AG04449 (cell line): ENCODE data around the gene GFM1.

Experiments
- CTCF ChIA-PET: fragments of 350-600 bp; formaldehyde crosslinking; extraction: SDS; loops from one replicate; lab custom pipeline; 2021; ENCODE audit warnings: antibody characterized with exemption; lab: Yijun Ruan, JAX
- POLR2A ChIA-PET: fragments of 400-600, 350-600 bp; formaldehyde crosslinking; extraction: SDS; loops from one replicate; lab custom pipeline; 2020; ENCODE audit warnings: antibody characterized with exemption, inconsistent platforms; lab: Yijun Ruan, JAX
- DNase-seq: peaks from one replicate; pipeline ENCODE4 v3.0.0-alpha.2; 2010; ENCODE audit warnings: low read depth, low spot score
- H3K4me3 ChIP-seq: 2 replicates; pipeline ENCODE4 v1.5.1; 2011; ENCODE audit warnings: low read depth, mild to moderate bottlenecking, control low read depth, low read length
- CTCF ChIP-seq: IDR thresholded peaks from one replicate; pipeline ENCODE4 v1.5.1; 2011; ENCODE audit warnings: mild to moderate bottlenecking, moderate library complexity, low read length, control low read depth, inconsistent platforms; ENCODE audit not compliant: insufficient read depth; ENCODE audit errors: missing control alignments

The GFM1 gene

GRCh38 chr3:158735296-158736033 is 91.1 kb downstream of the GFM1 start:
- ChIA-PET CTCF (interaction anchor here (0.7 to 8.7 kb wide), 5 partner anchors 8 to 75 kb away, joined by 3 to 93 read pairs (median 3); no protein-coding TSS in a partner anchor), POLR2A (no interaction called here)
- no peak for TF ChIP-seq CTCF

GRCh38 chr3:158737410-158737809 is 93.1 kb downstream of the GFM1 start:
- no peak for TF ChIP-seq CTCF
- DNase-seq = no peak
- ChIA-PET CTCF (interaction anchor here (2.7 to 8.7 kb wide), 2 partner anchors 10 to 52 kb away, joined by 13 to 93 read pairs; no protein-coding TSS in a partner anchor), POLR2A (no interaction called here)
- H3K4me3 ChIP-seq = no peak overlapping the region

More at GRCh38 chr3:158735296-158736033, 91.1 kb downstream of the GFM1 start:
- no peak overlapping the region for H3K4me3 ChIP-seq
- DNase-seq = no peak

- CTCF ChIA-PET = interaction anchor here (2.7 to 8.7 kb wide), 2 partner anchors 11 to 51 kb away, joined by 13 to 93 read pairs; no protein-coding TSS in a partner anchor
- H3K4me3 ChIP-seq = no peak overlapping the region
- TF ChIP-seq CTCF = no peak
- DNase-seq = no peak
- POLR2A ChIA-PET = no interaction called here
Observed at GRCh38 chr3:158737976-158738615, 93.8 kb downstream of the GFM1 start.

GRCh38 chr3:158738653-158739052 is 94.3 kb downstream of the GFM1 start:
- ChIA-PET CTCF (interaction anchor here (8.7 kb wide), 1 partner anchor 11 kb away, joined by 93 read pairs; no protein-coding TSS in a partner anchor), POLR2A (no interaction called here)
- TF ChIP-seq CTCF = no peak
- H3K4me3 ChIP-seq = no peak overlapping the region
- no peak for DNase-seq

- ChIA-PET POLR2A (no interaction called here), CTCF (interaction anchor here (8.7 kb wide), 1 partner anchor 11 kb away, joined by 93 read pairs; no protein-coding TSS in a partner anchor)
- no peak for TF ChIP-seq CTCF
- H3K4me3 ChIP-seq = no peak overlapping the region
- no peak for DNase-seq
Observed at GRCh38 chr3:158739078-158739477, 94.8 kb downstream of the GFM1 start.

- ChIA-PET POLR2A (no interaction called here), CTCF (interaction anchor here (8.7 kb wide), 1 partner anchor 12 kb away, joined by 93 read pairs; no protein-coding TSS in a partner anchor)
Observed at GRCh38 chr3:158739661-158740060, 95.3 kb downstream of the GFM1 start.

More at GRCh38 chr3:158739661-158740060, 95.3 kb downstream of the GFM1 start:
- no peak overlapping the region for H3K4me3 ChIP-seq
- DNase-seq = no peak
- no peak for TF ChIP-seq CTCF
